Activated gamma-delta T cell treated with Interleukin-2 at 50 U/mL for 16 hours (primary cell): Measurements from ENCODE around the gene LRAT.

ENCODE experiments used
- DNase-seq: peaks from one replicate; pipeline ENCODE4 v3.0.0-alpha.2; 2020

LRAT gene

GRCh38 chr4:154779362-154779947 is 35.7 kb downstream of the LRAT start:
- DNase-seq = no peak

GRCh38 chr4:154781126-154781982 is 37.6 kb downstream of the LRAT start, which contains the start of gene RBM46:
Gene RBM46 (plus strand): TSS chr4:154781272. CDS start chr4:154796753, 15,481 bp downstream.
- no peak for DNase-seq

- no peak for DNase-seq
These were observed 38.1 kb downstream of the LRAT start for GRCh38 chr4:154781983-154782293.
